Choroid plexus epithelial cell (primary cell): ENCODE results near the gene IGFBP6.

Experiments
- DNase-seq: peaks from one replicate; pipeline ENCODE4 v3.0.0-alpha.2; 2010; ENCODE audit warnings: low read depth
- H3K4me3 ChIP-seq: 2 replicates; pipeline ENCODE4 v1.5.1; 2011; ENCODE audit warnings: low read depth, mild to moderate bottlenecking, control low read depth, low read length, moderate library complexity
- CTCF ChIP-seq: conservative IDR thresholded peaks from 2 replicates; pipeline ENCODE4 v1.5.1; 2011; ENCODE audit warnings: low read depth, mild to moderate bottlenecking, control low read depth, inconsistent platforms, low read length, moderate library complexity

IGFBP6 gene

GRCh38 chr12:53097564-53098353 is at the start of gene IGFBP6:
Gene IGFBP6, plus strand, starts transcription at chr12:53097667. Its CDS starts 51 bp downstream, at chr12:53097718.
- H3K4me3 ChIP-seq, result peak within 1 kb of the TSS; percentile 72
- TF ChIP-seq CTCF, result no peak
- DNase-seq, result peak; percentile 18

- TF ChIP-seq CTCF, result no peak
- H3K4me3 ChIP-seq, result peak overlapping the region; percentile 72
- no peak for DNase-seq
Measured at GRCh38 chr12:53048033-53048779, 49.3 kb upstream of the IGFBP6 start.

- H3K4me3 ChIP-seq, result peak overlapping the region; percentile 70
- TF ChIP-seq CTCF, result no peak
- DNase-seq, result peak; percentile 79
Measured at GRCh38 chr12:53048780-53049401, 48.6 kb upstream of the IGFBP6 start.

- peak within 1 kb of the TSS; percentile 70 for H3K4me3 ChIP-seq
- peak; percentile 62 for DNase-seq
- TF ChIP-seq CTCF, result no peak
Measured at GRCh38 chr12:53049571-53050318, 47.7 kb upstream of the IGFBP6 start, which contains the start of gene TNS2. Gene TNS2, plus strand, starts transcription at chr12:53050065. Its CDS starts 121 bp downstream, at chr12:53050186.

GRCh38 chr12:53050426-53051057 is 46.9 kb upstream of the IGFBP6 start:
- no peak for DNase-seq

More at GRCh38 chr12:53050426-53051057, 46.9 kb upstream of the IGFBP6 start:
- peak overlapping the region; percentile 70 for H3K4me3 ChIP-seq
- TF ChIP-seq CTCF, result no peak
